RWPE2 (cell line): Measurements from ENCODE around the gene ACAD8.

Source experiments
- ATAC-seq: fragments of 200-7000 bp; cut with Tn5 transposase; 3 replicates; pipeline ENCODE4 v1.9.1; 2021; ENCODE audit warnings: low read depth
- DNase-seq: peaks from one replicate; pipeline ENCODE4 v3.0.0-alpha.2; 2020; ENCODE audit warnings: low spot score
- H3K27ac ChIP-seq: fragments of 450-650 bp; 2 replicates; pipeline ENCODE4 v1.5.1; 2017; ENCODE audit warnings: mild to moderate bottlenecking; ENCODE audit not compliant: poor library complexity, severe bottlenecking
- H3K27me3 ChIP-seq: fragments of 250-450 bp; sonication (Bioruptor Pico); 2 replicates; pipeline ENCODE4 v1.5.1; 2021; ENCODE audit warnings: mild to moderate bottlenecking, moderate library complexity; ENCODE audit not compliant: insufficient read depth, poor library complexity, severe bottlenecking
- H3K36me3 ChIP-seq: fragments of 250-450 bp; sonication (Bioruptor Pico); 2 replicates; pipeline ENCODE4 v1.5.1; 2020; ENCODE audit warnings: low read depth, mild to moderate bottlenecking, moderate library complexity
- H3K4me1 ChIP-seq: fragments of 250-450 bp; sonication (Bioruptor Pico); 2 replicates; pipeline ENCODE4 v1.5.1; 2021; ENCODE audit warnings: mild to moderate bottlenecking, moderate library complexity; ENCODE audit not compliant: insufficient read depth, poor library complexity, severe bottlenecking
- H3K4me3 ChIP-seq: fragments of 250-450 bp; sonication (Bioruptor Pico); 2 replicates; pipeline ENCODE4 v1.5.1; 2021; ENCODE audit warnings: mild to moderate bottlenecking, moderate library complexity; ENCODE audit not compliant: severe bottlenecking
- H3K9me3 ChIP-seq: fragments of 250-450 bp; sonication (Bioruptor Pico); 2 replicates; pipeline ENCODE4 v1.5.1; 2021; ENCODE audit warnings: mild to moderate bottlenecking, moderate library complexity; ENCODE audit not compliant: severe bottlenecking
- TF ChIP-seq, protein P1 (sequence below): fragments of 450-650 bp; IDR thresholded peaks from one replicate; pipeline ENCODE4 v1.5.1; 2017; ENCODE audit warnings: mild to moderate bottlenecking, moderate library complexity; ENCODE audit not compliant: poor library complexity, severe bottlenecking

The ACAD8 gene

DNA sequence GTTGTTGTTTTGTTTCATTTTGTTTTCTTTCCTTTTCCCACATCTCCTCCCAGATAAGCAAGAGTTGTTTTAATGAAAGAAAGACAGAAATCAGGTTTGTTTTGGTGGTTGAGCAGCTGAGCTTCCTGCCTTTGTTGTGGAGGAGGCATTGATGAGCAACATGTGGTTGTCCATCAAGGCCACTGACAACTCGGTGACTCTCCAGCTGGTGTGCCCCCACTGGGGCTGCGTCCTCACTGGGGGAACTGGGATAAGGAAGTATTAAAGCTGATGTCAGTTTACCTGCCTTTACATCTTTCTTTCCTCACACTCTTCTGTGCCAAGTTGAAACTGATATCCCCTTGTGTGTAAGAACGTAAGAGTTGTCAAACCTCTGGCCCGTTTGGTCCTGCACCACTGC, 23.0 kb upstream of the ACAD8 start:
- H3K9me3 ChIP-seq: no peaks in the 10 kb centered on the region
- no peaks in the 10 kb centered on the region for H3K4me1 ChIP-seq
- H3K4me3 ChIP-seq: no peak overlapping the region
- no peaks in the 10 kb centered on the region for H3K27me3 ChIP-seq
- DNase-seq (no peak), ATAC-seq (no peak)
- peaks cover 3% of the 10 kb centered on the region for H3K36me3 ChIP-seq
- H3K27ac ChIP-seq: no peak overlapping the region
- TF ChIP-seq, protein P1, sequence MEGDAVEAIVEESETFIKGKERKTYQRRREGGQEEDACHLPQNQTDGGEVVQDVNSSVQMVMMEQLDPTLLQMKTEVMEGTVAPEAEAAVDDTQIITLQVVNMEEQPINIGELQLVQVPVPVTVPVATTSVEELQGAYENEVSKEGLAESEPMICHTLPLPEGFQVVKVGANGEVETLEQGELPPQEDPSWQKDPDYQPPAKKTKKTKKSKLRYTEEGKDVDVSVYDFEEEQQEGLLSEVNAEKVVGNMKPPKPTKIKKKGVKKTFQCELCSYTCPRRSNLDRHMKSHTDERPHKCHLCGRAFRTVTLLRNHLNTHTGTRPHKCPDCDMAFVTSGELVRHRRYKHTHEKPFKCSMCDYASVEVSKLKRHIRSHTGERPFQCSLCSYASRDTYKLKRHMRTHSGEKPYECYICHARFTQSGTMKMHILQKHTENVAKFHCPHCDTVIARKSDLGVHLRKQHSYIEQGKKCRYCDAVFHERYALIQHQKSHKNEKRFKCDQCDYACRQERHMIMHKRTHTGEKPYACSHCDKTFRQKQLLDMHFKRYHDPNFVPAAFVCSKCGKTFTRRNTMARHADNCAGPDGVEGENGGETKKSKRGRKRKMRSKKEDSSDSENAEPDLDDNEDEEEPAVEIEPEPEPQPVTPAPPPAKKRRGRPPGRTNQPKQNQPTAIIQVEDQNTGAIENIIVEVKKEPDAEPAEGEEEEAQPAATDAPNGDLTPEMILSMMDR: no peak

DNA sequence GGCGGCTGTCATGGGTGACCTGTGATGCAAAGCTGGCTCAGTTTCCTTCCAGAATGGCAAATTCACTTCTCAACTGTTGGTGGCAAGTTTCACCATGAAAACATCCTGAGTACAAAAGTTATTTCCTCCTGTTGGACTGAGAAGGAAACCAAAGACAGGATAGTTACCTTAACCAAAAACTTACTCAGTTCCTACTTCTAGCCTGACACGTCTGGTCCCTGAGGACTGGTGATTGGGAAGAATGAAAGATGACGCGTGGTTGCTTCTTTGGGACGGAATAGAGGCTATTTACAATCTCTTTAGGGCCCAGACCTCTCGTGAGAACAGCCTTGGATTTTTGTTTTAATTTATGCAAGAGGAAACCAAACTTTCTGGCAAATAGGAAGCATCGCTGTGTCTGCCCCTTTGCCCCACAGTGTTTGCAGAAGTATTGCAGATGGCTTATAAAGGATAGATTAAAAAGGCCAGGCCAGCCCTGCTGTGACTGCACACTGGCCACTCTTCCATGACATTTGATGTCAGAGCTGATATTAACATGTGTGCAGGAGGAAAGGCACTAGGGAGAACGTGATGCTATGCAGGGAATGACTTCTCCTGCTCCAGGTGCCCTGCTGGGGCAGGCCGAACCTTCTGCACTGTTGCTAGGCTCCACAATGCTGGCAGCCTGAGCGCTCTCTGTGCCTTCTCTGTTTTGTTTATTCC, 21.3 kb upstream of the ACAD8 start:
- DNase-seq: no peak
- Histone ChIP-seq H3K27ac (no peak overlapping the region), H3K4me3 (no peak overlapping the region), H3K9me3 (no peaks in the 10 kb centered on the region), H3K27me3 (no peaks in the 10 kb centered on the region), H3K4me1 (no peaks in the 10 kb centered on the region), H3K36me3 (peaks cover 19% of the 10 kb centered on the region; the same call in 1 of the 2 replicates)
- no peak for ATAC-seq
- TF ChIP-seq, protein P1: no peak

DNA sequence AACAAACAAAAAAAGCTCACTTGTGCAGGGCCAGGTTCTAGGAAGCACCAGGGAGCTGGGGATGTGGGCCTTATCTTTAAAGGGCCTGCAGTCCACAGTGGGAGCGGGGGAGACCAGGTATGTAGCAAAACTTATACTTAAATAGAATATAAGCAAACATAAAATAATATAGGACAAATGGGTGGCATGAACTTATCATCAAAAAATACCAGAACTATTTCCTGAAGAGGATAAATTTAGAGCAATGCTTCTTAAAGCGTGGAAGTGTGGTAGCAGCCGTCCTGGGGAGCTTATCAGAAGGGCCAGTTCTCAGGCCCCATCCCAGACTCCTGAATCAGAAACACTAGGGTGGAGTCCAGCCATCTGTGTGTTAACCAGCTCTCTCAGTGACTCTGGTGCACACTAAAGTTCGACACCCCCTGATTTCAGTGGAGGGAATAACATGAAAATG, 19.6 kb upstream of the ACAD8 start:
- no peak overlapping the region for H3K4me3 ChIP-seq
- ATAC-seq: no peak

DNA sequence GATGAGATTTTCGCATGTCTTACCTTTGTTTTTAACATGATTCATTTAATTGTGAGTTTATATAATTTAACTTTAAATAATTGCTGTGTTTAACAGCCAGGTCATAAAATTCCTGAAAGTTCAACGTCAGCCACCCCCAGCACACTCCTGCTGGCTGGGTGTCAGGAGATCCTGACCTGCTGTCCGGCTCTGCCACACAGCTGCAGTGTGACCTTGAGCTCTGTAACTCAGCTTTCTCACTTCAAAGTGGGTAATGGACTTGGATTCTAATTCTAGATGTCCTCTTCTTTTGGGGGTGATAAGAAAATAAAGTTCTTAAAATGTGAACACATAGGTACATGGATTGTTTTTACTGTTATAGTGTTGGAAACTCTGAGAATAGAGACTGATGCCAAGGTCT, 18.0 kb upstream of the ACAD8 start:
- no peak for ATAC-seq
- Histone ChIP-seq H3K27ac (no peak overlapping the region), H3K4me3 (no peak overlapping the region), H3K36me3 (peaks cover 31% of the 10 kb centered on the region), H3K27me3 (no peaks in the 10 kb centered on the region), H3K9me3 (no peaks in the 10 kb centered on the region), H3K4me1 (no peaks in the 10 kb centered on the region)
- TF ChIP-seq, protein P1: no peak
- DNase-seq: no peak

More for the DNA sequence above, 19.6 kb upstream of the ACAD8 start:
- no peaks in the 10 kb centered on the region for H3K9me3 ChIP-seq
- no peak overlapping the region for H3K27ac ChIP-seq
- no peaks in the 10 kb centered on the region for H3K27me3 ChIP-seq
- DNase-seq: no peak
- TF ChIP-seq, protein P1: no peak
- no peaks in the 10 kb centered on the region for H3K4me1 ChIP-seq
- peaks cover 19% of the 10 kb centered on the region for H3K36me3 ChIP-seq
